ENCODE measurements around the gene FOS. TPM values are rescaled to one million over a fixed set of nuclear protein-coding genes. Genes with fewer than 3 reads are reported as not detected.
A peak's percentile ranks its signal among the peaks of the same experiment; 100 is the strongest.

The FOS gene
- total and polyA plus RNA-seq, 2 donors (not counting 1 experiment from before 2014, with no cell fraction given) = 103 to 4,077 TPM

GRCh38 chr14:75295491-75296345 is 17.1 kb downstream of the FOS start:
- 10% methylated on average over 11 of the region's 19 CpGs for WGBS (ENCODE audit: insufficient coverage)
- Histone ChIP-seq H3K27me3 (replicated peaks in 1 of 4; ENCODE audit: control extremely low read depth in 1 of 4, control insufficient read depth in 3 of 4, insufficient read depth in 4 of 4, low read length in 3 of 4) (no peaks in the 10 kb centered on the region), H3K36me3 (replicated peaks in 1 of 2; ENCODE audit: control extremely low read depth in 1 of 2, control insufficient read depth in 1 of 2, extremely low read depth in 1 of 2, insufficient read depth in 2 of 2, low read length in 1 of 2) (no peaks in the 10 kb centered on the region), H3K9me3 (ENCODE audit: control extremely low read depth in 1 of 3, control insufficient read depth in 2 of 3, insufficient read depth in 1 of 3, low read length in 2 of 3) (no peaks in the 10 kb centered on the region), H2AFZ (ENCODE audit: insufficient read depth, low read depth, low read length, poor library complexity, severe bottlenecking) (peak overlapping the region; percentile 80), H4K20me1 (ENCODE audit: control insufficient read depth, insufficient read depth, low read length, poor library complexity, severe bottlenecking) (no peaks in the 10 kb centered on the region), H3K9ac (ENCODE audit: low read length) (peak overlapping the region; percentile 94), H3K4me3 (ENCODE audit: control extremely low read depth in 1 of 5, extremely low read depth in 1 of 5, insufficient read depth in 1 of 5, low read depth in 2 of 5, low read length in 4 of 5) (peak overlapping the region; percentile 71 to 88 (median 74)), H3K4me1 (ENCODE audit: control insufficient read depth in 2 of 2, insufficient read depth in 2 of 2, low read length in 2 of 2) (peaks cover 18 to 28% of the 10 kb centered on the region in 2 donors), H3K79me2 (ENCODE audit: control insufficient read depth, insufficient read depth, low read length) (no peaks in the 10 kb centered on the region), H3K27ac (ENCODE audit: low read length in 2 of 2) (peak overlapping the region; percentile 70 to 99), H3K4me2 (replicated peaks; ENCODE audit: low read depth, low read length, poor library complexity, severe bottlenecking) (peak overlapping the region; percentile 97)
- peaks cover 22% of the 10 kb centered on the region for H3K4me1 Mint-ChIP-seq
- ATAC-seq (ENCODE audit: low read depth) (peak; percentile 26), DNase-seq (peak; percentile 87)
- no peaks in the 10 kb centered on the region for H3K9me3 Mint-ChIP-seq (ENCODE audit: insufficient read depth)
- TF ChIP-seq EZH2 (IDR thresholded peaks at IDR 0.05; ENCODE audit: borderline replicate concordance, insufficient read depth, low read depth, low read length, poor library complexity, severe bottlenecking) = no peak
- peak; percentile 93 for TF ChIP-seq CTCF (IDR thresholded peaks at IDR 0.05)
- H3K27ac Mint-ChIP-seq = peak overlapping the region; percentile 88
- ChIA-PET CTCF (interaction anchor here (0.7 to 16.5 kb wide), 23 partner anchors 9 to 228 kb away, joined by 3 to 321 read pairs (median 5); partner anchors contain the start of genes NEK9 and TMED10), POLR2A (interaction anchor here (0.6 to 1.6 kb wide), 6 partner anchors 120 to 193 kb away, joined by 3 to 11 read pairs (median 6); no protein-coding TSS in a partner anchor)
- intact Hi-C loops (cut with micrococcal nuclease) = loop anchor here (1.0 to 2.0 kb wide), 3 partner anchors 73 to 168 kb away; partner anchors contain the start of gene NEK9
- H3K4me3 Mint-ChIP-seq = peak overlapping the region; percentile 95
- no peaks in the 10 kb centered on the region for H3K27me3 Mint-ChIP-seq
